A673 (cell line): ENCODE data around the gene RBMS1. TPM values are rescaled to one million over a fixed set of nuclear protein-coding genes. Genes with fewer than 3 reads are reported as not detected.

Source experiments
- BruUV-seq: library from RNA; stranded (reverse); fragments of 400-500 nt; replicated peaks from 2 replicates; lab custom pipeline; 2021; lab: Mats Ljungman, UMichigan
- CTCF ChIA-PET: fragments of 300-600 bp; sonication (Branson Sonifier 250); formaldehyde crosslinking; loops from one replicate; lab custom pipeline; 2022; ENCODE audit warnings: antibody characterized with exemption; lab: Charles Lee
- POLR2A ChIA-PET: fragments of 300-600 bp; sonication (Branson Sonifier 250); formaldehyde crosslinking; loops from one replicate; lab custom pipeline; 2022; ENCODE audit warnings: antibody characterized with exemption; ENCODE audit not compliant: low non-redundant PET; lab: Charles Lee
- DNase-seq: peaks from one replicate; pipeline ENCODE4 v3.0.0-alpha.2; 2015; ENCODE audit warnings: low spot score
- H3K27ac ChIP-seq: fragments of 200-600 bp; sonication (generic); 2 replicates; pipeline ENCODE4 v1.5.1; 2016; ENCODE audit warnings: mixed run types, low read depth, mild to moderate bottlenecking, mixed read lengths, antibody characterized with exemption, low read length; ENCODE audit not compliant: poor library complexity, severe bottlenecking
- H3K27me3 ChIP-seq: fragments of 200-600 bp; sonication (generic); replicated peaks from 2 replicates; pipeline ENCODE4 v1.6.1; 2017; ENCODE audit warnings: mixed run types, low read depth, mild to moderate bottlenecking, mixed read lengths, antibody characterized with exemption, low read length; ENCODE audit not compliant: insufficient read depth, poor library complexity
- H3K36me3 ChIP-seq: fragments of 200-600 bp; sonication (generic); 2 replicates; pipeline ENCODE4 v1.6.1; 2016; ENCODE audit warnings: mixed run types, mild to moderate bottlenecking, mixed read lengths, antibody characterized with exemption, low read length; ENCODE audit not compliant: insufficient read depth, poor library complexity, severe bottlenecking
- H3K4me1 ChIP-seq: fragments of 200-600 bp; sonication (generic); 2 replicates; pipeline ENCODE4 v1.6.1; 2017; ENCODE audit warnings: mixed run types, mild to moderate bottlenecking, mixed read lengths, antibody characterized with exemption, low read length; ENCODE audit not compliant: insufficient read depth, poor library complexity, severe bottlenecking
- H3K4me3 ChIP-seq: fragments of 200-600 bp; sonication (generic); 2 replicates; pipeline ENCODE4 v1.5.1; 2016; ENCODE audit warnings: low read depth, mixed run types, mild to moderate bottlenecking, mixed read lengths, low read length; ENCODE audit not compliant: poor library complexity, severe bottlenecking
- H3K9me3 ChIP-seq: fragments of 200-600 bp; sonication (generic); 2 replicates; pipeline ENCODE4 v1.6.1; 2016; ENCODE audit warnings: mixed run types, low read depth, mild to moderate bottlenecking, mixed read lengths, antibody characterized with exemption, low read length; ENCODE audit not compliant: poor library complexity, severe bottlenecking
- EZH2 ChIP-seq: fragments of 200-600 bp; sonication (generic); IDR thresholded peaks from 2 replicates; pipeline ENCODE4 v1.6.1; 2017; ENCODE audit warnings: borderline replicate concordance, low read depth, mild to moderate bottlenecking, mixed read lengths, antibody characterized with exemption, low read length; ENCODE audit not compliant: poor library complexity, severe bottlenecking
- intact Hi-C: fragments of 100-400 bp; cut with micrococcal nuclease; formaldehyde crosslinking; loops from one replicate; pipeline ENCODE4 v1.10.0; 2022; ENCODE audit not compliant: unreplicated experiment
- total RNA-seq: library from RNA; stranded (reverse); gene quantifications from 2 replicates; pipeline ENCODE4 v1.2.3, GENCODE V29; 2021
- TF ChIP-seq, protein P1 (sequence below): fragments of 300-800, 200-600 bp; sonication (generic); conservative IDR thresholded peaks from 2 replicates; pipeline ENCODE4 v1.5.1; 2017; ENCODE audit warnings: low read depth, mild to moderate bottlenecking, antibody characterized with exemption, low read length, moderate library complexity, mixed read lengths

The RBMS1 gene
- total RNA-seq, 1 experiment from 2014 or later: 84.9 TPM

DNA sequence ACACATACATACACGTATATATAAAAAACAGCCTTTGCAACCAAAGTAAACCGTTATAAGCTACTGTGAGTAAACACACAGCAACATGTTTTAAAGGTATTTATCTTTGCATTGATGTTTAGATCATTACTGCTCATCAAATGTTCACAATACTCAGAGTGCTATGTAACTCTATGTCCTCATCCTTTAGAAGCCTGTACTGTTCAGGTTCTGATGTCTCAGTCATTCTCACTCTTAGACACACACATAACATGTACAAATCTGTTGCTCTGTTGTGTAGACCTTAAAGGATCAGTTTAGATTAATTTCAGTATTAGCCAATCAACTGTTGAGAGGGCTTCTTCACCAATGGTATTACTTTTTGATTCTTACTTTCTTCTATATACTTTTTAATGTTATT, 153.9 kb downstream of the RBMS1 start:
- Histone ChIP-seq H3K4me1 (peaks cover 42% of the 10 kb centered on the region), H3K27ac (no peak overlapping the region), H3K36me3 (no peaks in the 10 kb centered on the region), H3K4me3 (no peak overlapping the region), H3K27me3 (no peaks in the 10 kb centered on the region), H3K9me3 (no peaks in the 10 kb centered on the region)
- intact Hi-C loops: no loop called here
- TF ChIP-seq, protein P1, sequence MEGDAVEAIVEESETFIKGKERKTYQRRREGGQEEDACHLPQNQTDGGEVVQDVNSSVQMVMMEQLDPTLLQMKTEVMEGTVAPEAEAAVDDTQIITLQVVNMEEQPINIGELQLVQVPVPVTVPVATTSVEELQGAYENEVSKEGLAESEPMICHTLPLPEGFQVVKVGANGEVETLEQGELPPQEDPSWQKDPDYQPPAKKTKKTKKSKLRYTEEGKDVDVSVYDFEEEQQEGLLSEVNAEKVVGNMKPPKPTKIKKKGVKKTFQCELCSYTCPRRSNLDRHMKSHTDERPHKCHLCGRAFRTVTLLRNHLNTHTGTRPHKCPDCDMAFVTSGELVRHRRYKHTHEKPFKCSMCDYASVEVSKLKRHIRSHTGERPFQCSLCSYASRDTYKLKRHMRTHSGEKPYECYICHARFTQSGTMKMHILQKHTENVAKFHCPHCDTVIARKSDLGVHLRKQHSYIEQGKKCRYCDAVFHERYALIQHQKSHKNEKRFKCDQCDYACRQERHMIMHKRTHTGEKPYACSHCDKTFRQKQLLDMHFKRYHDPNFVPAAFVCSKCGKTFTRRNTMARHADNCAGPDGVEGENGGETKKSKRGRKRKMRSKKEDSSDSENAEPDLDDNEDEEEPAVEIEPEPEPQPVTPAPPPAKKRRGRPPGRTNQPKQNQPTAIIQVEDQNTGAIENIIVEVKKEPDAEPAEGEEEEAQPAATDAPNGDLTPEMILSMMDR: no peak
- no peak for TF ChIP-seq EZH2
- ChIA-PET POLR2A (no interaction called here), CTCF (no interaction called here)
- BruUV-seq: no TSS peak
- DNase-seq: no peak

DNA sequence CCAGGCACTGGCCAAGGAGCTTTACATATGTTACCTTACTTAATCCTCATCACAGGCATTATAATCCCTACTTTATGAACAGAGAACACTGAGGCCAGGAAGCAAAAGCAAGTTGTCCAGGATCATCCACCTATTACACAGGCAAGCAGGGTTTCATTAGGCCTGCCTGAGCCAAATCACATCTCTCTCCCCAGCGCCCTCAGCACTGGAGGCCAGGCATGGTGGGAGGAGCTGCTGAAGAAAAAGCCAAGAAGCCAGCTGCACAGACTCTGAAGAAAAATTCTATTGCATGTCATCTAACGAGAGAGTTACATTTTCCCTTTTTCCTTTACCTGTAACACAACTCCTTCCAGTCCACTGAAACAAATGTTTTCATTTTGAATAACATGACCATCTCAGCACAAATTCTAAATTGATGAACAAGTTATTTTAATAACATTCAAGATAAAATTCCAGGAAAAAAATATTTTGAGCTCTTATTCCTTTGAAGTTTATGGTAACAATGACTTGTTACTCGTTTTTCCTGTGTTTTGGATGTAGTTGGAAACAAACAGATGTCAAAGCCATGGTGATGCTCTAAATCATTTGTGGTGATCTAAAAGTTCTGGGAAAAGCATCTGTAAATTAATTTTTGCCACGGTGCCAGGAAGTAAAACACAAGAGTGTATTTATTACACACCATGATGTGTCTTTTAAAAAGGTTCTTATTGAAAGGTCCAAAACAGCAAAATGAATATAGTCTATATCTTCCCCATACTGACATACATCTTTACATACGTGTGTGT, 154.5 kb downstream of the RBMS1 start:
- H3K4me3 ChIP-seq: no peak overlapping the region
- no peaks in the 10 kb centered on the region for H3K36me3 ChIP-seq
- no peaks in the 10 kb centered on the region for H3K9me3 ChIP-seq
- intact Hi-C loops: no loop called here
- ChIA-PET POLR2A (no interaction called here), CTCF (no interaction called here)
- no peak for DNase-seq
- TF ChIP-seq, protein P1: no peak
- TF ChIP-seq EZH2: no peak
- H3K27me3 ChIP-seq: no peaks in the 10 kb centered on the region
- peaks cover 48% of the 10 kb centered on the region for H3K4me1 ChIP-seq
- H3K27ac ChIP-seq: no peak overlapping the region
- no TSS peak for BruUV-seq

DNA sequence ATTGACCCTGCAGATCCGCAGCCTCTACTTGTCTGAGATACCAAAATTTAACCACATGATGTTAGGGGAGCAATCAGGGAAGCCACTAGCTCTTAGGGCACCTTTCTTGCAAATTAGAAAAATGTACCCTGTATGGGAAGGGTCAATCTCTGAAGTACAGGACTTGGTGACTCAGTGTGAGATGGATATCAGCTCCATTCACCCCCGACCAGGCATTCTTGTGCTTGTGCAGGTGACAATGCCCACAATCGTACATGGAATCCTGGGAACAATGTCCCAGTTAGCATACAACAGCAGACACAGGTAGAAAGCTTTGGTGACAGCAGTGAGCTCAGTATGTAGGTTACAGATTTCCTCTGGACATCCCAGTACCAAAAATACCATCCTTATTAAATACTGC, 155.9 kb downstream of the RBMS1 start:
- H3K9me3 ChIP-seq: no peaks in the 10 kb centered on the region
- ChIA-PET POLR2A (no interaction called here), CTCF (interaction anchor here (0.6 kb wide), 1 partner anchor 1847 kb away, joined by 11 read pairs; no protein-coding TSS in a partner anchor)
- intact Hi-C loops: no loop called here
- H3K4me1 ChIP-seq: peaks cover 53% of the 10 kb centered on the region
- H3K36me3 ChIP-seq: no peaks in the 10 kb centered on the region
- BruUV-seq: no TSS peak
- TF ChIP-seq EZH2: no peak
- TF ChIP-seq, protein P1: no peak
- H3K4me3 ChIP-seq: no peak overlapping the region
- DNase-seq: no peak
- H3K27ac ChIP-seq: no peak overlapping the region
- no peaks in the 10 kb centered on the region for H3K27me3 ChIP-seq
